HepG2 (cell line): ENCODE measurements around the gene HSPA1L. TPM values are rescaled to one million over a fixed set of nuclear protein-coding genes. Genes with fewer than 3 reads are reported as not detected.

Source experiments
- ATAC-seq: fragments of 200-7000 bp; cut with Tn5 transposase; 3 replicates; pipeline ENCODE4 v1.9.1; 2020; ENCODE audit warnings: mild to moderate bottlenecking, moderate library complexity
- BruUV-seq: library from RNA; stranded (reverse); fragments of 400-500 nt; replicated peaks from 2 replicates; lab custom pipeline; 2021; lab: Mats Ljungman, UMichigan
- CTCF ChIA-PET: fragments of 300-600 bp; formaldehyde crosslinking; extraction: SDS; loops from one replicate; lab custom pipeline; 2021; ENCODE audit warnings: low total read pairs, inconsistent platforms, low intra/inter-chr PET ratio; lab: Yijun Ruan, JAX
- POLR2A ChIA-PET: fragments of 350-600 bp; sonication (Branson Sonifier 250); formaldehyde crosslinking; loops from one replicate; lab custom pipeline; 2020; ENCODE audit warnings: antibody characterized with exemption, inconsistent platforms; lab: Yijun Ruan, JAX
- DNase-seq: peaks from one replicate; pipeline ENCODE4 v3.0.0-alpha.2; 2015; ENCODE audit warnings: low spot score
- FAIRE-seq: peaks from 3 replicates; lab custom pipeline; 2011; peaks lifted over from hg19 to GRCh38; lab: Jason Lieb, UNC
- H2AFZ ChIP-seq: one replicate; pipeline ENCODE4 v1.6.1; 2011; ENCODE audit warnings: low read length, inconsistent platforms
- H3K27ac ChIP-seq: fragments of 300-600 bp; 3 replicates; pipeline ENCODE4 v1.8.0; 2011; ENCODE audit warnings: mixed run types, mild to moderate bottlenecking, mixed read lengths, low read length, inconsistent platforms; ENCODE audit not compliant: insufficient read depth; ENCODE audit errors: extremely low read length
- H3K27me3 ChIP-seq, 2 experiments: fragments of 200-600 bp in 1 of 2; 2 replicates in 1 of 2; 3 replicates in 1 of 2; pipeline versions ENCODE4 v1.6.0 to v1.8.0; 2011; ENCODE audit warnings: low read length in 2 of 2, mild to moderate bottlenecking in 2 of 2, moderate library complexity in 2 of 2, inconsistent platforms in 1 of 2; ENCODE audit not compliant: insufficient read depth in 2 of 2, control insufficient read depth in 1 of 2
- H3K36me3 ChIP-seq, 2 experiments: fragments of 200-600 bp in 1 of 2; replicated peaks in 1 of 2; 2 replicates in 1 of 2; 3 replicates in 1 of 2; pipeline versions ENCODE4 v1.5.1 to v1.8.0; 2011; ENCODE audit warnings: low read length in 2 of 2, inconsistent platforms in 1 of 2; ENCODE audit not compliant: insufficient read depth in 2 of 2, control insufficient read depth in 1 of 2
- H3K4me1 ChIP-seq: 2 replicates; pipeline ENCODE4 v1.5.1; 2012; ENCODE audit warnings: low read length, inconsistent platforms; ENCODE audit not compliant: insufficient read depth
- H3K4me2 ChIP-seq: 2 replicates; pipeline ENCODE4 v1.6.0; 2011; ENCODE audit warnings: low read depth, low read length, inconsistent platforms
- H3K4me3 ChIP-seq, 3 experiments: fragments of 200-600 bp in 1 of 3; sonication (generic), shearing (Covaris generic) in 1 of 3; replicated peaks in 1 of 3; 2 replicates each; pipeline ENCODE4 v1.5.1; 2011 to 2016; ENCODE audit warnings: low read length in 3 of 3, inconsistent platforms in 2 of 3, low read depth in 2 of 3, mild to moderate bottlenecking in 2 of 3, control low read depth in 1 of 3, mixed read lengths in 1 of 3; ENCODE audit not compliant: insufficient read depth in 1 of 3
- H3K79me2 ChIP-seq: one replicate; pipeline ENCODE4 v1.6.1; 2011; ENCODE audit warnings: low read length, inconsistent platforms; ENCODE audit not compliant: insufficient read depth
- H3K9ac ChIP-seq: 2 replicates; pipeline ENCODE4 v1.6.0; 2011; ENCODE audit warnings: mild to moderate bottlenecking, low read depth, low read length, inconsistent platforms; ENCODE audit not compliant: insufficient read depth
- H3K9me3 ChIP-seq: 2 replicates; pipeline ENCODE4 v1.5.1; 2012; ENCODE audit warnings: mild to moderate bottlenecking, low read length
- H4K20me1 ChIP-seq: 2 replicates; pipeline ENCODE4 v1.6.0; 2011; ENCODE audit warnings: inconsistent platforms, mild to moderate bottlenecking, low read length, moderate library complexity; ENCODE audit not compliant: insufficient read depth
- ATF1 ChIP-seq: IDR thresholded peaks from 2 replicates; pipeline ENCODE4 v1.6.1; 2016; ENCODE audit warnings: mild to moderate bottlenecking, control low read depth
- ATF6 ChIP-seq: sonication (generic); formaldehyde crosslinking; conservative IDR thresholded peaks from 2 replicates; pipeline ENCODE4 v1.4.0; 2020; ENCODE audit warnings: missing genetic modification reagents
- CENPT ChIP-seq: sonication (generic); formaldehyde crosslinking; IDR thresholded peaks from 2 replicates; pipeline ENCODE4 v1.8.0; 2022; ENCODE audit warnings: low read depth, mild to moderate bottlenecking, moderate library complexity, missing genetic modification reagents
- GATA4 ChIP-seq: sonication (generic); IDR thresholded peaks from 2 replicates; pipeline ENCODE4 v1.6.1; 2016; ENCODE audit warnings: antibody characterized with exemption, low read depth, borderline replicate concordance
- HMGA1 ChIP-seq: sonication (generic); formaldehyde crosslinking; conservative IDR thresholded peaks from 2 replicates; pipeline ENCODE4 v1.4.0; 2020; ENCODE audit warnings: missing genetic modification reagents
- KDM1A ChIP-seq: IDR thresholded peaks from 2 replicates; pipeline ENCODE4 v1.6.1; 2016; ENCODE audit warnings: missing compliant biosample characterization
- NFATC3 ChIP-seq: sonication (generic); formaldehyde crosslinking; IDR thresholded peaks from 2 replicates; pipeline ENCODE4 v1.5.1; 2020; ENCODE audit warnings: mild to moderate bottlenecking, missing genetic modification reagents
- NKX3-1 ChIP-seq: sonication (generic); formaldehyde crosslinking; IDR thresholded peaks from 2 replicates; pipeline ENCODE4 v1.5.0; 2020; ENCODE audit warnings: missing genetic modification reagents
- SP1 ChIP-seq, 2 experiments: fragments of 450-650 bp in 1 of 2; sonication (generic) in 1 of 2; formaldehyde crosslinking in 1 of 2; IDR thresholded peaks; 2 replicates each; pipeline versions ENCODE4 v1.4.0 to v1.6.1; 2016 to 2020; ENCODE audit warnings: missing genetic modification reagents in 1 of 2
- SP2 ChIP-seq: sonication (generic); formaldehyde crosslinking; IDR thresholded peaks from 2 replicates; pipeline ENCODE4 v1.5.1; 2020; ENCODE audit warnings: mild to moderate bottlenecking, missing genetic modification reagents
- U2AF1 ChIP-seq: fragments of 200-400 bp; formaldehyde crosslinking; optimal IDR thresholded peaks from 2 replicates; pipeline ENCODE3; 2017; ENCODE audit warnings: mild to moderate bottlenecking, low read depth, low read length
- XRCC5 ChIP-seq: fragments of 200-400 bp; formaldehyde crosslinking; optimal IDR thresholded peaks from 2 replicates; pipeline ENCODE3; 2017; ENCODE audit warnings: mild to moderate bottlenecking, low read length
- ZBTB7B ChIP-seq: sonication (generic); formaldehyde crosslinking; IDR thresholded peaks from 2 replicates; pipeline ENCODE4 v1.4.0; 2020; ENCODE audit warnings: missing genetic modification reagents
- ZNF3 ChIP-seq: IDR thresholded peaks from 2 replicates; pipeline ENCODE4 v1.7.0; 2017; ENCODE audit warnings: inconsistent platforms
- ZSCAN20 ChIP-seq: sonication (generic); formaldehyde crosslinking; IDR thresholded peaks from 2 replicates; pipeline ENCODE4 v1.4.0; 2020; ENCODE audit warnings: missing genetic modification reagents, mild to moderate bottlenecking, borderline replicate concordance
- WGBS: methylation state at CpG from one replicate; pipeline ENCODE4 v1.1.6; 2017; ENCODE audit warnings: low lambda C conversion rate; 5-methylcytosine and 5-hydroxymethylcytosine counted together
- in situ Hi-C: cut with HindIII; loops from 2 replicates; pipeline ENCODE4 v1.10.0; 2017; ENCODE audit warnings: low pct_unique_long_range_greater_than_20kb; ENCODE audit not compliant: extremely low pct_ligation_motif_present
- intact Hi-C: fragments of 100-400 bp; cut with micrococcal nuclease; formaldehyde crosslinking; loops from one replicate; pipeline ENCODE4 v1.10.0; 2022; ENCODE audit not compliant: unreplicated experiment
- polyA plus RNA-seq, 8 experiments: library from polyadenylated mRNA; depleted of rRNA in 3 of 8; stranded (reverse) in 7 of 8; unstranded in 1 of 8; fragments of >200 nt; fragmentation: Illumina TruSeq in 4 of 8; extraction: Trizol in 4 of 8; gene quantifications; 2 replicates each; pipeline versions ENCODE4 v1.2.1 to v1.2.3, GENCODE V29; 2011 to 2016; ENCODE audit warnings: low read depth in 4 of 8, missing spikeins in 1 of 8, mixed read lengths in 1 of 8; ENCODE audit not compliant: insufficient read depth in 1 of 8
- total RNA-seq, 5 experiments: library from RNA; depleted of rRNA; stranded (reverse); fragments of >200 nt; fragmentation: Illumina TruSeq; extraction: Trizol; gene quantifications; 2 replicates each; pipeline ENCODE4 v1.2.3, GENCODE V29; 2016; ENCODE audit warnings: low read depth in 1 of 5
- TF ChIP-seq, protein P1 (sequence below): sonication (generic); formaldehyde crosslinking; IDR thresholded peaks from 2 replicates; pipeline ENCODE4 v1.4.0; 2020; ENCODE audit warnings: missing genetic modification reagents, mild to moderate bottlenecking, borderline replicate concordance
- TF ChIP-seq, protein P2 (sequence below): sonication (generic); formaldehyde crosslinking; IDR thresholded peaks from 2 replicates; pipeline ENCODE4 v1.5.0; 2020; ENCODE audit warnings: mild to moderate bottlenecking, missing genetic modification reagents

Gene HSPA1L
- total and polyA plus RNA-seq, 2 of the 13 experiments (the other 11 are each of a cell fraction or from before 2014, with no cell fraction given) = 0.55 to 1.0 TPM

- DNase-seq = no peak
- CTCF ChIA-PET = interaction anchor here (1.6 kb wide), 2 partner anchors 22 to 35 kb away, joined by 5 read pairs; no protein-coding TSS in a partner anchor
- TF ChIP-seq ATF1 = no peak
- TF ChIP-seq HMGA1 (CRISPR knock-in tag) = no peak
- TF ChIP-seq CENPT (CRISPR knock-in tag) = no peak
- no peak for TF ChIP-seq NKX3-1 (CRISPR knock-in tag)
- TF ChIP-seq ZSCAN20 (CRISPR knock-in tag) = no peak
- TF ChIP-seq GATA4 = no peak
- TF ChIP-seq XRCC5 = no peak
- no peak for TF ChIP-seq ZNF3 (CRISPR knock-in tag)
- no peak for TF ChIP-seq SP1 (IDR thresholded peaks at IDR 0.05)
- no peak for TF ChIP-seq SP1 (CRISPR knock-in tag; IDR thresholded peaks at IDR 0.05)
- no peak for TF ChIP-seq KDM1A (CRISPR knock-in tag)
- TF ChIP-seq U2AF1 = no peak
- TF ChIP-seq ATF6 (CRISPR knock-in tag) = no peak
- TF ChIP-seq, protein P1, sequence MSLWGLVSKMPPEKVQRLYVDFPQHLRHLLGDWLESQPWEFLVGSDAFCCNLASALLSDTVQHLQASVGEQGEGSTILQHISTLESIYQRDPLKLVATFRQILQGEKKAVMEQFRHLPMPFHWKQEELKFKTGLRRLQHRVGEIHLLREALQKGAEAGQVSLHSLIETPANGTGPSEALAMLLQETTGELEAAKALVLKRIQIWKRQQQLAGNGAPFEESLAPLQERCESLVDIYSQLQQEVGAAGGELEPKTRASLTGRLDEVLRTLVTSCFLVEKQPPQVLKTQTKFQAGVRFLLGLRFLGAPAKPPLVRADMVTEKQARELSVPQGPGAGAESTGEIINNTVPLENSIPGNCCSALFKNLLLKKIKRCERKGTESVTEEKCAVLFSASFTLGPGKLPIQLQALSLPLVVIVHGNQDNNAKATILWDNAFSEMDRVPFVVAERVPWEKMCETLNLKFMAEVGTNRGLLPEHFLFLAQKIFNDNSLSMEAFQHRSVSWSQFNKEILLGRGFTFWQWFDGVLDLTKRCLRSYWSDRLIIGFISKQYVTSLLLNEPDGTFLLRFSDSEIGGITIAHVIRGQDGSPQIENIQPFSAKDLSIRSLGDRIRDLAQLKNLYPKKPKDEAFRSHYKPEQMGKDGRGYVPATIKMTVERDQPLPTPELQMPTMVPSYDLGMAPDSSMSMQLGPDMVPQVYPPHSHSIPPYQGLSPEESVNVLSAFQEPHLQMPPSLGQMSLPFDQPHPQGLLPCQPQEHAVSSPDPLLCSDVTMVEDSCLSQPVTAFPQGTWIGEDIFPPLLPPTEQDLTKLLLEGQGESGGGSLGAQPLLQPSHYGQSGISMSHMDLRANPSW = no peak
- peak; percentile 61 for TF ChIP-seq ZBTB7B (CRISPR knock-in tag)
- no peak for TF ChIP-seq SP2
- TF ChIP-seq, protein P2, sequence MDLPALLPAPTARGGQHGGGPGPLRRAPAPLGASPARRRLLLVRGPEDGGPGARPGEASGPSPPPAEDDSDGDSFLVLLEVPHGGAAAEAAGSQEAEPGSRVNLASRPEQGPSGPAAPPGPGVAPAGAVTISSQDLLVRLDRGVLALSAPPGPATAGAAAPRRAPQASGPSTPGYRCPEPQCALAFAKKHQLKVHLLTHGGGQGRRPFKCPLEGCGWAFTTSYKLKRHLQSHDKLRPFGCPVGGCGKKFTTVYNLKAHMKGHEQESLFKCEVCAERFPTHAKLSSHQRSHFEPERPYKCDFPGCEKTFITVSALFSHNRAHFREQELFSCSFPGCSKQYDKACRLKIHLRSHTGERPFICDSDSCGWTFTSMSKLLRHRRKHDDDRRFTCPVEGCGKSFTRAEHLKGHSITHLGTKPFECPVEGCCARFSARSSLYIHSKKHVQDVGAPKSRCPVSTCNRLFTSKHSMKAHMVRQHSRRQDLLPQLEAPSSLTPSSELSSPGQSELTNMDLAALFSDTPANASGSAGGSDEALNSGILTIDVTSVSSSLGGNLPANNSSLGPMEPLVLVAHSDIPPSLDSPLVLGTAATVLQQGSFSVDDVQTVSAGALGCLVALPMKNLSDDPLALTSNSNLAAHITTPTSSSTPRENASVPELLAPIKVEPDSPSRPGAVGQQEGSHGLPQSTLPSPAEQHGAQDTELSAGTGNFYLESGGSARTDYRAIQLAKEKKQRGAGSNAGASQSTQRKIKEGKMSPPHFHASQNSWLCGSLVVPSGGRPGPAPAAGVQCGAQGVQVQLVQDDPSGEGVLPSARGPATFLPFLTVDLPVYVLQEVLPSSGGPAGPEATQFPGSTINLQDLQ (CRISPR knock-in tag) = peak; percentile 10; the same call in 1 of the 2 replicates
- 0 out of 2 replicates have a peak, but pooled peaks have one; percentile 15 for TF ChIP-seq NFATC3 (CRISPR knock-in tag)
These were observed 20.0 kb downstream of the HSPA1L start for GRCh38 chr6:31794866-31795615.

More at GRCh38 chr6:31794866-31795615, 20.0 kb downstream of the HSPA1L start:
- BruUV-seq = no TSS peak
- Histone ChIP-seq H3K4me1 (peaks cover 25% of the 10 kb centered on the region), H3K4me2 (peak overlapping the region; percentile 95), H3K27ac (peak overlapping the region; percentile 76), H3K4me3 (peak overlapping the region; percentile 89 to 98 (median 98)), H4K20me1 (no peaks in the 10 kb centered on the region), H2AFZ (no peak overlapping the region), H3K36me3 (peaks cover 5 to 28% of the 10 kb centered on the region in 2 experiments), H3K79me2 (peaks cover 22% of the 10 kb centered on the region), H3K9me3 (no peaks in the 10 kb centered on the region), H3K27me3 (no peaks in the 10 kb centered on the region; a peak in 1 of 5 replicates), H3K9ac (peak overlapping the region; percentile 92)
- in situ Hi-C loops = no loop called here
- intact Hi-C loops = loop anchor here (1.0 to 2.0 kb wide), 2 partner anchors 20 to 35 kb away; partner anchors contain the start of genes HSPA1A and HSPA1L
- WGBS = 1% methylated on average over 35 of the region's 44 CpGs
- POLR2A ChIA-PET = interaction anchor here (0.8 to 4.3 kb wide), 28 partner anchors 9 to 253 kb away, joined by 3 to 77 read pairs (median 7); partner anchors contain the start of genes ABHD16A, APOM, CLIC1 and DDAH2
- ATAC-seq = peak; percentile 18
- no peak for FAIRE-seq
